Measurements from ENCODE around the gene CSNK1D.

DNA sequence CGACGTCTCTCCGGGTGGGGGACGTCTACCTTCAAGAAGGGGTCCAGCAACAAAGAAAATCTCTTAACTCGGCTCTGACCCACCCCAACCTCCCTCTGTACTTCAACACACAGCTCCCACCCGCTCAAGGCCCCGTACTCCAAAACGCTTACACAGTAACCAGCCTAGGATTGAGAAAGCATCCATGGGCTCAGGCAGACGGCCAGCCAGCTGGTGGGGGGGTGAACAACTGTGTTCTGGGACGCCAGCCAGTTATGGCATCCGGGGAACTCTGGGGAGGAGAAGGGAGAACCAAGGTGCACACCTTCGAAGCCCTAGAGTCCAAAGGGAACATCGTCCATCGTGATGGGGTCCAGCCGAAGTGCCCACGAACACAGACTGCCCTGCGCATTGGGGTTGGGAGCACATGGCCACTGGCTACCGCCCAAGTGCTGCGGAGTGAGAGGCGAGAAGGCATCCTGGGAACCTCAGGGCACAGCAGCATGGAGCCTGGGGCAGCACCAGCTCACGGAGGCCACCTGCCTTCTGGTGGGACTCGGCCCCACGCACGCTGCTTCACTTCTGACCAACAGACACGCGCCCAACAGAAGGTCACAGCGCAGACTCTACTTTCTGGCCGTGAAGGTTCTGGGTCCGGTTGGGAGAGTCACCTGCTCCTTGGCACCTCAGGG lies 30.4 kb downstream of the CSNK1D start:
- TF ChIP-seq, protein P1, sequence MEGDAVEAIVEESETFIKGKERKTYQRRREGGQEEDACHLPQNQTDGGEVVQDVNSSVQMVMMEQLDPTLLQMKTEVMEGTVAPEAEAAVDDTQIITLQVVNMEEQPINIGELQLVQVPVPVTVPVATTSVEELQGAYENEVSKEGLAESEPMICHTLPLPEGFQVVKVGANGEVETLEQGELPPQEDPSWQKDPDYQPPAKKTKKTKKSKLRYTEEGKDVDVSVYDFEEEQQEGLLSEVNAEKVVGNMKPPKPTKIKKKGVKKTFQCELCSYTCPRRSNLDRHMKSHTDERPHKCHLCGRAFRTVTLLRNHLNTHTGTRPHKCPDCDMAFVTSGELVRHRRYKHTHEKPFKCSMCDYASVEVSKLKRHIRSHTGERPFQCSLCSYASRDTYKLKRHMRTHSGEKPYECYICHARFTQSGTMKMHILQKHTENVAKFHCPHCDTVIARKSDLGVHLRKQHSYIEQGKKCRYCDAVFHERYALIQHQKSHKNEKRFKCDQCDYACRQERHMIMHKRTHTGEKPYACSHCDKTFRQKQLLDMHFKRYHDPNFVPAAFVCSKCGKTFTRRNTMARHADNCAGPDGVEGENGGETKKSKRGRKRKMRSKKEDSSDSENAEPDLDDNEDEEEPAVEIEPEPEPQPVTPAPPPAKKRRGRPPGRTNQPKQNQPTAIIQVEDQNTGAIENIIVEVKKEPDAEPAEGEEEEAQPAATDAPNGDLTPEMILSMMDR (conservative IDR thresholded peaks at IDR 0.05; ENCODE audit: low read length): no peak
- TF ChIP-seq EZH2phosphoT487 (IDR thresholded peaks at IDR 0.05; ENCODE audit: borderline replicate concordance): no peak
